H1 (cell line): Measurements from ENCODE around the gene PTPN22. TPM values are rescaled to one million over a fixed set of nuclear protein-coding genes. Genes with fewer than 3 reads are reported as not detected.
A peak's percentile ranks its signal among the peaks of the same experiment; 100 is the strongest.

ENCODE experiments used
- CBX8 ChIP-seq: fragments of 300-800, 300-1000 bp; sonication (generic); IDR thresholded peaks from 2 replicates; pipeline ENCODE4 v1.7.1; 2016; ENCODE audit warnings: low read depth, low read length, borderline replicate concordance
- CTBP2 ChIP-seq: IDR thresholded peaks from 2 replicates; pipeline ENCODE4 v1.7.0; 2011; ENCODE audit warnings: borderline replicate concordance, mild to moderate bottlenecking, moderate library complexity, mixed read lengths, low read length; ENCODE audit not compliant: insufficient read depth, insufficient read length
- EP300 ChIP-seq, 2 experiments: IDR thresholded peaks; 1 replicate in 1 of 2; 2 replicates in 1 of 2; pipeline ENCODE4 v1.6.1; 2011 to 2012; ENCODE audit warnings: low read depth in 2 of 2, low read length in 2 of 2, mild to moderate bottlenecking in 2 of 2, borderline replicate concordance in 1 of 2, inconsistent platforms in 1 of 2, moderate library complexity in 1 of 2
- HDAC2 ChIP-seq, 2 experiments: fragments of 300-600 bp in 1 of 2; sonication (generic) in 1 of 2; IDR thresholded peaks; 2 replicates each; pipeline ENCODE4 v1.6.1; 2011 to 2012; ENCODE audit warnings: low read depth in 2 of 2, low read length in 2 of 2, mild to moderate bottlenecking in 2 of 2, moderate library complexity in 2 of 2, borderline replicate concordance in 1 of 2, inconsistent platforms in 1 of 2
- JUN ChIP-seq: IDR thresholded peaks from 2 replicates; pipeline ENCODE4 v1.6.1; 2011; ENCODE audit warnings: low read depth, mild to moderate bottlenecking, improper control_type of control experiment, low read length
- PHF8 ChIP-seq: fragments of 200-600 bp; sonication (generic); conservative IDR thresholded peaks from 2 replicates; pipeline ENCODE4 v1.7.1; 2012; ENCODE audit warnings: low read depth, mild to moderate bottlenecking, inconsistent platforms, low read length, moderate library complexity
- POLR2A ChIP-seq, 2 experiments: IDR thresholded peaks; 1 replicate in 1 of 2; 2 replicates in 1 of 2; pipeline ENCODE4 v1.6.1; 2011; ENCODE audit warnings: low read depth in 2 of 2, low read length in 2 of 2, mild to moderate bottlenecking in 2 of 2; ENCODE audit errors: control extremely low read depth in 1 of 2
- POLR2AphosphoS5 ChIP-seq: IDR thresholded peaks from 2 replicates; pipeline ENCODE4 v1.6.1; 2011; ENCODE audit warnings: low read depth, low read length
- RAD21 ChIP-seq, 2 experiments: IDR thresholded peaks in 1 of 2; conservative IDR thresholded peaks in 1 of 2; 2 replicates each; pipeline ENCODE4 v1.6.1; 2011; ENCODE audit warnings: low read depth in 2 of 2, low read length in 2 of 2, improper control_type of control experiment in 1 of 2, inconsistent platforms in 1 of 2, mild to moderate bottlenecking in 1 of 2, moderate library complexity in 1 of 2
- RBBP5 ChIP-seq: IDR thresholded peaks from 2 replicates; pipeline ENCODE4 v1.7.1; 2012; ENCODE audit warnings: low read depth, mild to moderate bottlenecking, inconsistent platforms, low read length, moderate library complexity, borderline replicate concordance
- SIX5 ChIP-seq: IDR thresholded peaks from 2 replicates; pipeline ENCODE4 v1.6.1; 2011; ENCODE audit warnings: mild to moderate bottlenecking, low read depth, low read length
- SP1 ChIP-seq: IDR thresholded peaks from 2 replicates; pipeline ENCODE4 v1.6.1; 2011; ENCODE audit warnings: low read depth, low read length
- SP2 ChIP-seq: IDR thresholded peaks from 2 replicates; pipeline ENCODE4 v1.6.1; 2012; ENCODE audit warnings: mild to moderate bottlenecking, low read length, inconsistent platforms
- SUZ12 ChIP-seq: fragments of 200-600 bp; sonication (generic); IDR thresholded peaks from 2 replicates; pipeline ENCODE4 v1.6.1; 2012; ENCODE audit warnings: mild to moderate bottlenecking, inconsistent platforms, low read length, moderate library complexity, mixed read lengths
- TBP ChIP-seq: IDR thresholded peaks from 2 replicates; pipeline ENCODE4 v1.6.1; 2011; ENCODE audit warnings: low read depth, low read length, improper control_type of control experiment
- TCF12 ChIP-seq: IDR thresholded peaks from 2 replicates; pipeline ENCODE4 v1.6.1; 2011; ENCODE audit warnings: low read depth, mild to moderate bottlenecking, low read length
- polyA plus RNA-seq, 7 experiments: library from polyadenylated mRNA; depleted of rRNA in 3 of 7; stranded (reverse) in 5 of 7; unstranded in 2 of 7; fragments of >200 nt in 5 of 7; fragments of 200-250 nt in 2 of 7; gene quantifications; 1 replicate in 5 of 7; 2 replicates in 1 of 7; 4 replicates in 1 of 7; pipeline versions ENCODE4 v1.2.1 to v1.2.3, GENCODE V29; 2011 to 2013; ENCODE audit warnings: missing spikeins in 2 of 7, mixed read lengths in 2 of 7
- total RNA-seq: library from RNA; stranded (reverse); fragmentation: NEBNext Ultra II Directional; extraction: Animal tissue kit (Norgen Biotek cat#: 25700); gene quantifications from 2 replicates; pipeline ENCODE4 v1.2.1, GENCODE V29; 2021
- TF ChIP-seq, protein P1 (sequence below): IDR thresholded peaks from 2 replicates; pipeline ENCODE4 v1.6.1; 2012; ENCODE audit warnings: low read length, inconsistent platforms
- TF ChIP-seq, protein P2 (sequence below), 3 experiments: IDR thresholded peaks; 1 replicate in 2 of 3; 2 replicates in 1 of 3; pipeline versions ENCODE4 v1.5.1 to v1.6.1; 2011; ENCODE audit warnings: low read length in 3 of 3, mild to moderate bottlenecking in 3 of 3, inconsistent platforms in 2 of 3, low read depth in 1 of 3, moderate library complexity in 1 of 3; ENCODE audit not compliant: insufficient read depth in 1 of 3; ENCODE audit errors: control extremely low read depth in 1 of 3

Gene PTPN22
- total and polyA plus RNA-seq, 2 of the 8 experiments (the other 6 are each of a cell fraction or from before 2014, with no cell fraction given) = not detected

DNA sequence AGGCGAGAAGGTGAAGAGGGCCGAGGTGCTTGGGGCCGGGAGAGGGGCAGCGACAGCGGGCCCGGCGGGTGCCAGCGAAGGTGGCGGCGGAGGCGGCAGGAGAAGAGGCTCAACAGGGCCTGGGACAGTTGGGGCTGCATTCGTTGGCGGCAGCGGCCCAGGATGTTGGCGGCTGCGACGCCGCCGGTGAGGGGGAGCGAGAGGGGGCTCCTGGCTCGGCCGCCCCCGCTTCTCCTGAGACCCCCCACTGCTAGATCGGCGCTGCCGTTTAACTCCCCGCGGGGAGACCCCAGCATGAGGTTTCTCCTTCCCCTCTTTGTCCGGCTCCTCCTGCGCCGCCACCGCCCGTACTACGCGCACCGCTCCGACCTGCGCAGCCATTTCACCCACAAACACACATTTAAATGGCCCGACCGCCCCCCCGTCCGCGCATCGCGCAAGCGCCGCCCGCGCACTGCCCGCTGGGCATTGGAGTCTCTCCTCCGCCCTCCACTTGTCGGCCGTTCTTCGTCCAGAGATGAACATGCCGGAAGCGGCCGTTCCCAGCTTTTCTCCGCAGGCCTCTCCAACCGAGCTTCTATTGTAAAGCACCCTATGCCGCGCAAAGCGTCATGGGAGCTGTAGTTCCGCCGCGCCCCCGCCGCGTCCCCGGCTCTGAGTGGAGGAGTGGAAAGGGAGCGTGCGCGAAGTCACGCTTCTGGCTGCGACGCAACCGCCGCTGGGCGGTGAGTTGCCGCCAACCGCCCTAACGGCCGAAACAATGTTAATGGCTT, 59.4 kb downstream of the PTPN22 start, which contains the start of gene RSBN1 (continued):
- TF ChIP-seq, protein P1, sequence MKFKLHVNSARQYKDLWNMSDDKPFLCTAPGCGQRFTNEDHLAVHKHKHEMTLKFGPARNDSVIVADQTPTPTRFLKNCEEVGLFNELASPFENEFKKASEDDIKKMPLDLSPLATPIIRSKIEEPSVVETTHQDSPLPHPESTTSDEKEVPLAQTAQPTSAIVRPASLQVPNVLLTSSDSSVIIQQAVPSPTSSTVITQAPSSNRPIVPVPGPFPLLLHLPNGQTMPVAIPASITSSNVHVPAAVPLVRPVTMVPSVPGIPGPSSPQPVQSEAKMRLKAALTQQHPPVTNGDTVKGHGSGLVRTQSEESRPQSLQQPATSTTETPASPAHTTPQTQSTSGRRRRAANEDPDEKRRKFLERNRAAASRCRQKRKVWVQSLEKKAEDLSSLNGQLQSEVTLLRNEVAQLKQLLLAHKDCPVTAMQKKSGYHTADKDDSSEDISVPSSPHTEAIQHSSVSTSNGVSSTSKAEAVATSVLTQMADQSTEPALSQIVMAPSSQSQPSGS = no peak
- TF ChIP-seq SP1 (no peak), RBBP5 (peak; percentile 85; the same call in 1 of the 2 replicates), POLR2A (IDR thresholded peaks at IDR 0.05; ENCODE audit: control extremely low read depth in 1 of 2, low read depth in 2 of 2, low read length in 2 of 2) (peak in 1 of 2 experiments; percentile 82; a peak in 2 of 3 replicates), RAD21 (IDR thresholded peaks at IDR 0.05 in 1 of 2, conservative IDR thresholded peaks at IDR 0.05 in 1 of 2; ENCODE audit: low read depth in 2 of 2, low read length in 2 of 2) (no peak; a peak in 1 of 4 replicates), PHF8 (peak; percentile 87), JUN (no peak), EP300 (IDR thresholded peaks at IDR 0.05; ENCODE audit: borderline replicate concordance in 1 of 2, low read depth in 2 of 2, low read length in 2 of 2) (0 out of 3 replicates have a peak, but pooled peaks of 1 of the 2 experiments have one; percentile 25), SIX5 (peak; percentile 62), SUZ12 (no peak), CBX8 (no peak), HDAC2 (IDR thresholded peaks at IDR 0.05; ENCODE audit: borderline replicate concordance in 1 of 2, low read depth in 2 of 2, low read length in 2 of 2) (peak in 1 of 2 experiments; percentile 84; a peak in 1 of 4 replicates), TCF12 (no peak), POLR2AphosphoS5 (peak; percentile 63), CTBP2 (peak; percentile 35), SP2 (no peak), TBP (peak; percentile 86)
- TF ChIP-seq, protein P2, sequence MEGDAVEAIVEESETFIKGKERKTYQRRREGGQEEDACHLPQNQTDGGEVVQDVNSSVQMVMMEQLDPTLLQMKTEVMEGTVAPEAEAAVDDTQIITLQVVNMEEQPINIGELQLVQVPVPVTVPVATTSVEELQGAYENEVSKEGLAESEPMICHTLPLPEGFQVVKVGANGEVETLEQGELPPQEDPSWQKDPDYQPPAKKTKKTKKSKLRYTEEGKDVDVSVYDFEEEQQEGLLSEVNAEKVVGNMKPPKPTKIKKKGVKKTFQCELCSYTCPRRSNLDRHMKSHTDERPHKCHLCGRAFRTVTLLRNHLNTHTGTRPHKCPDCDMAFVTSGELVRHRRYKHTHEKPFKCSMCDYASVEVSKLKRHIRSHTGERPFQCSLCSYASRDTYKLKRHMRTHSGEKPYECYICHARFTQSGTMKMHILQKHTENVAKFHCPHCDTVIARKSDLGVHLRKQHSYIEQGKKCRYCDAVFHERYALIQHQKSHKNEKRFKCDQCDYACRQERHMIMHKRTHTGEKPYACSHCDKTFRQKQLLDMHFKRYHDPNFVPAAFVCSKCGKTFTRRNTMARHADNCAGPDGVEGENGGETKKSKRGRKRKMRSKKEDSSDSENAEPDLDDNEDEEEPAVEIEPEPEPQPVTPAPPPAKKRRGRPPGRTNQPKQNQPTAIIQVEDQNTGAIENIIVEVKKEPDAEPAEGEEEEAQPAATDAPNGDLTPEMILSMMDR (IDR thresholded peaks at IDR 0.05; ENCODE audit: control extremely low read depth in 1 of 3, insufficient read depth in 1 of 3, low read depth in 1 of 3, low read length in 3 of 3) = no peak
- TF ChIP-seq, all 59 proteins: peak for 24
